K562 (cell line): ENCODE results near the gene VWA3B. TPM values are rescaled to one million over a fixed set of nuclear protein-coding genes. Genes with fewer than 3 reads are reported as not detected.

Experiments
- ATF7 ChIP-seq: fragments of 450-650 bp; IDR thresholded peaks from 2 replicates; pipeline ENCODE4 v1.7.1; 2014; ENCODE audit warnings: mild to moderate bottlenecking, moderate library complexity
- ZNF407 ChIP-seq: fragments of 450-650 bp; IDR thresholded peaks from 2 replicates; pipeline ENCODE4 v1.6.1; 2016; ENCODE audit warnings: low read depth
- polyA plus RNA-seq, 8 experiments: library from polyadenylated mRNA; depleted of rRNA in 4 of 8; stranded (reverse) in 5 of 8; unstranded in 3 of 8; fragments of >200 nt; fragmentation: Nextera tagmentation in 2 of 8; fragmentation: Illumina TruSeq in 1 of 8; extraction: Ambion mirVana in 2 of 8; extraction: Trizol in 1 of 8; gene quantifications; 2 replicates each; pipeline versions ENCODE4 v1.2.1 to v1.2.3, GENCODE V29; 2011 to 2014; ENCODE audit warnings: inconsistent platforms in 1 of 8, missing spikeins in 1 of 8
- total RNA-seq, 7 experiments: library from RNA; depleted of rRNA in 6 of 7; stranded (reverse); fragments of >200 nt in 6 of 7; fragmentation: Illumina TruSeq in 2 of 7; extraction: Trizol in 2 of 7; gene quantifications; 2 replicates each; pipeline versions ENCODE4 v1.2.1 to v1.2.3, GENCODE V29; 2011 to 2021; ENCODE audit warnings: low replicate concordance in 1 of 7
- TF ChIP-seq, protein P1 (sequence below): sonication (generic); formaldehyde crosslinking; IDR thresholded peaks from 2 replicates; pipeline ENCODE4 v1.8.0; 2022; ENCODE audit warnings: missing genetic modification reagents, mild to moderate bottlenecking, borderline replicate concordance
- TF ChIP-seq, protein P2 (sequence below): IDR thresholded peaks from 2 replicates; pipeline ENCODE4 v1.6.1; 2016; ENCODE audit warnings: missing genetic modification characterization, missing compliant biosample characterization

VWA3B gene
- total and polyA plus RNA-seq, 9 of the 15 experiments (the other 6 are each of a cell fraction or from before 2014, with no cell fraction given): not detected

- TF ChIP-seq ZNF407 (no peak), ATF7 (no peak)
- TF ChIP-seq, protein P1, sequence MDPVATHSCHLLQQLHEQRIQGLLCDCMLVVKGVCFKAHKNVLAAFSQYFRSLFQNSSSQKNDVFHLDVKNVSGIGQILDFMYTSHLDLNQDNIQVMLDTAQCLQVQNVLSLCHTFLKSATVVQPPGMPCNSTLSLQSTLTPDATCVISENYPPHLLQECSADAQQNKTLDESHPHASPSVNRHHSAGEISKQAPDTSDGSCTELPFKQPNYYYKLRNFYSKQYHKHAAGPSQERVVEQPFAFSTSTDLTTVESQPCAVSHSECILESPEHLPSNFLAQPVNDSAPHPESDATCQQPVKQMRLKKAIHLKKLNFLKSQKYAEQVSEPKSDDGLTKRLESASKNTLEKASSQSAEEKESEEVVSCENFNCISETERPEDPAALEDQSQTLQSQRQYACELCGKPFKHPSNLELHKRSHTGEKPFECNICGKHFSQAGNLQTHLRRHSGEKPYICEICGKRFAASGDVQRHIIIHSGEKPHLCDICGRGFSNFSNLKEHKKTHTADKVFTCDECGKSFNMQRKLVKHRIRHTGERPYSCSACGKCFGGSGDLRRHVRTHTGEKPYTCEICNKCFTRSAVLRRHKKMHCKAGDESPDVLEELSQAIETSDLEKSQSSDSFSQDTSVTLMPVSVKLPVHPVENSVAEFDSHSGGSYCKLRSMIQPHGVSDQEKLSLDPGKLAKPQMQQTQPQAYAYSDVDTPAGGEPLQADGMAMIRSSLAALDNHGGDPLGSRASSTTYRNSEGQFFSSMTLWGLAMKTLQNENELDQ: no peak
- TF ChIP-seq, protein P2, sequence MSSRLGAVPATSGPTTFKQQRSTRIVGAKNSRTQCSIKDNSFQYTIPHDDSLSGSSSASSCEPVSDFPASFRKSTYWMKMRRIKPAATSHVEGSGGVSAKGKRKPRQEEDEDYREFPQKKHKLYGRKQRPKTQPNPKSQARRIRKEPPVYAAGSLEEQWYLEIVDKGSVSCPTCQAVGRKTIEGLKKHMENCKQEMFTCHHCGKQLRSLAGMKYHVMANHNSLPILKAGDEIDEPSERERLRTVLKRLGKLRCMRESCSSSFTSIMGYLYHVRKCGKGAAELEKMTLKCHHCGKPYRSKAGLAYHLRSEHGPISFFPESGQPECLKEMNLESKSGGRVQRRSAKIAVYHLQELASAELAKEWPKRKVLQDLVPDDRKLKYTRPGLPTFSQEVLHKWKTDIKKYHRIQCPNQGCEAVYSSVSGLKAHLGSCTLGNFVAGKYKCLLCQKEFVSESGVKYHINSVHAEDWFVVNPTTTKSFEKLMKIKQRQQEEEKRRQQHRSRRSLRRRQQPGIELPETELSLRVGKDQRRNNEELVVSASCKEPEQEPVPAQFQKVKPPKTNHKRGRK: no peak
- TF ChIP-seq, all 486 proteins: peak for 0
Measured at GRCh38 chr2:98142106-98142791, 55.3 kb downstream of the VWA3B start (continued).
